Stimulated activated CD4-positive, alpha-beta T cell treated with anti-CD3 and anti-CD28 coated beads, Interleukin-4, amount 100 ng/mL, for 1 hour (primary cell): ENCODE measurements around the gene SPTSSB.

Source experiments
- DNase-seq: peaks from one replicate; pipeline ENCODE4 v3.0.0-alpha.2; 2020

Gene SPTSSB

DNA sequence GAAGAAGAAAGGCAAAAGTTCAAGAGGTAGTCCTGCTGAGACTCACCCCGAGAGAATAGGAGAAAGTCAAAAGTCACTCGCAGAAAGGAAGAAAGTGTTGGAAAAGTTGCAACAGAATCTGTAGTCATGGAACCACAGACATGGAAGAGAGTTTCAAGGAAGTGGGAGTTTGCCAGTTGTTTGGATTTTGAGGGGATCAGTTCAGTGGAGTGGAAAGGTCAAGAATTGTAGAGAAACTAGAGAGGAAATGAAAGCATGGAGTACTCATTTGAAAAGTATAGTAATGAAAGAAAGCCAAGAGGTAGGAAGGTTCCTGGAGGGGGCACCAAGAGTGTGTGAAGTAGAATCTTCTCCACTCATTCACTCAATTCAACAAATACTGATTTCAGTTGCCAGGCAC is 34.7 kb downstream of the SPTSSB start:
- no peak for DNase-seq

DNA sequence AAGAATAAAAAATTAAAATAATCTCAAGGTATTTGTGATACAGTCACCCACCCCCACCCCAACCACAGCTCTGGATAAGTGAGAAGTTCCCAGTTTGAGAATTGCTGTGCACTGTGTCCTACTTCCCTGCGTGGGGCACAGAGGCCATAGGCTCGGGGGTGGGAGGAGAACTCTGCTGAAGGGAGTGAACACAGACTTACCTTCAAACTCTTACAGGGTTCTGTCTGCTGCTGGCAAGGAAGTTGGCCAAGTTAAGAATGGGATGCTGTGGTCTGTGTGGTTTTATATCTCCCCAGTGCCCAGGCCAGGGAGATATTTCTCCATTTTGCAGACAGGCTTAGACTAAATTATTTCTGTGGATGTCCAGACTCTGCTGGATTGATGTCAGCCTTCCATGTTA is 37.6 kb downstream of the SPTSSB start:
- DNase-seq, result no peak

DNA sequence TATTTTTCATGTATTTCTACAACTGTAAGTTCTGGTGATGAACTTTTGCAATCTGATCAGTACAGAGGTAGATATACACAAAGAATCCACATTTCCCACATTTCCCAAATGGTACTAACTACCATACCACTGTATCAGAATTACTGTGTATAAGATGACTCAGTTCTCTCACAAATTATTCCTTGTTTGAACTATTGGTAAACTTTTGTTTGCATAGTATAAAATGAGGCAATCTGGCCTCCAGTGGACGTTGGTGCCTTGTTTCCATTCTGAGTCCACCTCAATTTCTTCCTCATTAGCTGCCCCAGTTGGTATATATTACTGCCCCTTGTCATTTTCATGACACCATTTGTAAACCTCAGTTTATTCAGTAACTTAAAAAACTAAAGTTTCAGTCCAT is 38.5 kb downstream of the SPTSSB start:
- DNase-seq, result no peak

DNA sequence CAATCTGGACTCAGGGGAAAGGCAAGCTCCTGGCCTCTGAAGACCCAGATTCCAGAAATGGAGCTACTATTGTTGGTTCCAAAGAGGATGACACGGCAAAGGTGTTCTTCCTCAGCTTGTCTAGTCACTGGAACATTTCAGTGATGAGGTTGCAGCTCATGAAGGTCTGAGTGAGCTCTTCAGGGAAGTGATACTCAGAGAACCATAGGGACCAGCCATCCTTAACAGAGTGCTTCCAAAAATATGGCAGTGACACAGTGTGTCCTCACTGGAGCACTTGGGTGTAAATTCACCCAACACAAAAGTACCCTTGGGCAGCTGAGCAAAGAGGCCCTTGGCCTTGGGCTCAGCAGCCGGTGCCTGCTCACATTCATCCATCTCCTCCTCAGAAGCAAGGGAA is 46.3 kb downstream of the SPTSSB start:
- no peak for DNase-seq

DNA sequence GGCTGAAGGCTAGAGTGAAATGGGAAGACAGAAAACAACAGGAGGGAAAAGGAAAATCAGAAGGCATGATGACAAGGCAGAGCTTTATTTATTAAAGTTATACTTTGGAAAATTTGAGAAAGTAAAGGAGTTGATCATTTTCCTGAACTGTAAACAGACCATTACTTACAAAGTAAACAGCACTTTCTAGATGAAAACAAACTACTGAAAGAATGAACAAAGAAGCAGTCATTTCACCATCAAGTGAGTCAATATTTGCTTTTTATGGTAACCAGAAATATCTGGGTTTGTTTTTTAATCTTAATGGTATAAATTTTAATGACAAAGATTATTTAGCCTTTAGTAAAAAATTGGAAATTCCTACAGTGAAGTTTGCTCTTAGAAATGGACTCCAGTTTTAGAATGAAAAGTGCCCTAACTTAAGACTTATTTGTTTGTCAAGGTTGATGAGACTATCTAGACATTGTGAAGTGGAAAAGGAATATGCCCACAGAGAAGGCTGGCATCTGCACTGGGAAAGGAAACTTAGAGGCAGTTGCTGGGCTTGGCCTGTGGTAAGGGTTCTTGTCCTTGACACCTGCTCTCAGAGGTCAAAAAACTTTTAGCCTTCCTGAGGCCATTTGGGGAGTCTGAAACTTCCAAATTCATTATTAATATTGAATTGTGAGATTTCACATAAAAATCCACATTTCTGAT is 47.2 kb downstream of the SPTSSB start:
- no peak for DNase-seq

DNA sequence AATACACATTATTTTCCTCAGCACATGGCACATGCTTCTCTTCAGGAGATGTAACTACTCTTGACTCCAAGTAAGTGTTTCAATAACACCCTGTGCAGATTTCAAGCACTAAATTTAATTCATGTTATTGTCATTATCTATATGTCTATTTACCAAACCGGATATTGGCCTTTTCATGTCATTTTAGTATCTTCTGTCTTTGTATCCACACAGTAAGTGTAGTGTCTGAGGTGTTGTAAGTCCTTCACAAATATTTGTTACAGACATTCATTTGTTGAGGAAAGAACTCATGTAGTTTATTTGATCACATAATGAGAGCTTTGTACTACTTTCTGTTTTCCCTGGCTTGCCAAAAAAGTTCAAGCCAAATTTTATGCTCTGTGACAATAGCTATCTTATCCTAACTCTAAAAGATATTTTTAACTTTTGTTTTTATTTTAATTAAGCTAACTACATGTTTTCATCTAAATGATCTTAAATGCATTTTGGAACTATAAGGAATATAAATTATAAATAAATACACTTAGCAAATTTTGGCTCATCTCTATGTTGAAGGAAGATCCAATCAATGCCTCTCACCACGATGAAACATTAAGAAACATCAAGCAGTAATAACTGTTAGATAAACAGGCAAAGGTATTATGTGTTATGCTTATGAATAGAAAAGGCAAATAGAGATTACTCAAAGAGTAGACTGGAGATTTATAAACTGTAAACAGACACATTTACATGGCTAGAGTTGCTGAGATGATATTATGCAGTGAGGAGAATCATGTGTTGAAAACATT is 48.3 kb downstream of the SPTSSB start:
- no peak for DNase-seq

DNA sequence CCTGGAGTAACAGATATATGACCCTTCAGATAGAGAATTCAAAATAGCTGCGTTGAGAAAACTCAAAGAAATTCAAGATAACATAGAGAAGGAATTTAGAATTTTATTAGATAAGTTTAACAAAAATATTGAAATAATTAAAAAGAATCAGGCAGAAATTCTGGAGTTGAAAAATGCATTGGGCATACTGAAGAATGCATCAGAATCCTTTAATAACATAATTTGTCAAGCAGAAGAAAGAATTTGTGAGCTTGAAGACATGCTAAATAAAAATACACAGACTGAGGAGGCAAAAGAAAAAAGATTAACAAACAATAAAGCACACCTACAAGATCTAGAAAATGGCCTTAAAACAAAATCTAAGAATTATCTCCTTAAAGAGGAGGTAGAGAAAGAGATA is 50.5 kb downstream of the SPTSSB start:
- DNase-seq, result no peak

DNA sequence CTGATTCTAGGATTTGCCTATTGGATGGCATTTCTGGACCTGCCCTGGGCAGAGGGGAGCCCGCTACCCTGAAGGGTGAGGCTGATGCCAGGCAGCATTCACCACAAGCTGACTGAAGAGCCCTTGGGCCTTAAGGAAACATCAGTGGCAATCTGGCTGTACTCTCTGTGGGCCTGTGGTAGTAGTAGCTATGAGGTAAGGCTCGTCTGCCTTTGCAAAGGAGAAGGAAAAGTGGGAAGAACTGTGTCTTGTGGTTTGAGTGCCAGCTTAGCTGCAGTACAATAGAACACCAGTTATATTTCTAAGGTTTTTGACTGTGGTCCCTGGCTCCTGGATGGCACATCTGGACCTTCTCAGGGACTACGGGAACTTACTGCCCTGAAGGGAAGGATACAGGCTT is 51.5 kb downstream of the SPTSSB start:
- no peak for DNase-seq

DNA sequence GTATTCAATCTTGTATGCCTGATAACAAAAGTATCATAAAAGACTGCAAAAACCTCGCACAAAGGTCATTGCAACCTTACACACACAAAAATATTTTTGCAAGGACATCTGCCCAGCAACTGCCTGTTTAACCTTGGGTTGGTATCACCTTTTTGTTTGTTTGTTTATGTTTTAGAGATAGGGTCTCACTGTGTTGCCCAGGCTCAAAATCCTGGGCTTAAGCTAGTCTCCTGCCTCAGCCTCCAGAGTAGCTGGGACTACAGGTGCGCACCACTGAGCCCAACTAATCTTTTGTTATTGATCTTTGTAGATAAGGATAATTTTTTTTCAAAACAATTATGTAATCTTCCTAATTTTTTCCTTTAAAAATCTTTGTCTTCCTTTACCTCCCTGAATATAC is 54.2 kb downstream of the SPTSSB start:
- DNase-seq, result no peak

DNA sequence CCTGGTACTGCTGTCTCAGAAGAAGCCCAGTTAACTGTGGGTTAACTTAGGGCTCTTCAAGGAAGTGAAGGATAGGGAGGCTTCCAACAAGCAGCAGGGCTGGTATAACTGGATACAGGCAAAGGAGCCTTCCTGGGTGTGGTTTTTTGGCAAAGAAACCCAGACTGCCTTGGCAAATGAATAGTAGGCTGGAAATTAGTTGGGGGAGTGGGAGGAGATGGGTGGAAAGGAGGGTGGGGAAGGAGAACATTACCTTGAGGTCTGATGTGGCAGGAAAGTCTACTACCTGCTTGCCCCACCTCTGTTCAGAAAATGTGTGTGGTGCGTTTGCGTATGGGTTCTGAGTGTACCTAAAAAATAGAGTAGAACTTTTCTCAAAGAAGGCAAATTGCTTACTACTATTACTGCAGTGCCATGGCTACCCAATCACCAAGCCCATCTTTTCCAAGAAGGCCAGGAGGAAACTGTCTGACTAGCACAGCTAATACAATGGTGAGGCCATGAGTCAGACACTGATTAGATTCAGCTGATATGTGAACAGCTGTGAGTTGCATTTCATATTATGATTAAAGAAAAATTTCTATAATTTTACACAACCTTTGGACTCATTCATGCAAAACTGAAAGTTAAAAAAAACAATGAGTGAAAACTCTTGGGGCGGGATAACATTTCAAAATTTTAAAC is 55.2 kb downstream of the SPTSSB start:
- DNase-seq, result no peak

DNA sequence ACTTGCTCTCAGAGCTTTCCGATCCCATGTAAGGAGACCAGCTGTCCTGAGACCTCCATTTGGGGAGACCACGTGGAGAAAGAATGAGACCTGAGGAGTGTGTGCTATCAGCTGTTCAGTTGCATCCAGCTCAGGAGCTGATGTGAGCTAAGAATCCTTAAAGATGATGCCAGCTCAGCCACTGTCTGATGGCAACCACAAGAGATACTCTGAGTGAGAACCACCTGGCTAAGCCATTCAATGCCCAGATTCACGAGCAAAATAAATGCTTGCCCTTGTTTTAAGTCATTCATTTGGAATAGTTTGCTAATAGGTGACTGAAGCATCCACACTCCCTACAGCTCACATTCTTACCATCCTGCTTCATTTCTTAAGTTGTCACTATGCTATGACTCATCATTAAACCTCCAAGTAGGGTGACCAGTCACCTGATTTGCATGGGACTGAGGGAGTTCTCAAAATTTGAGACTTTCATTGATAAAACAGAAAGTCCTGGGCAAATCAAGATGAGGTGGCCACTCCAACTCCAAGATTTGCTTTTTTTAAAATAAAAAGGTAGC is 56.4 kb downstream of the SPTSSB start:
- no peak for DNase-seq

DNA sequence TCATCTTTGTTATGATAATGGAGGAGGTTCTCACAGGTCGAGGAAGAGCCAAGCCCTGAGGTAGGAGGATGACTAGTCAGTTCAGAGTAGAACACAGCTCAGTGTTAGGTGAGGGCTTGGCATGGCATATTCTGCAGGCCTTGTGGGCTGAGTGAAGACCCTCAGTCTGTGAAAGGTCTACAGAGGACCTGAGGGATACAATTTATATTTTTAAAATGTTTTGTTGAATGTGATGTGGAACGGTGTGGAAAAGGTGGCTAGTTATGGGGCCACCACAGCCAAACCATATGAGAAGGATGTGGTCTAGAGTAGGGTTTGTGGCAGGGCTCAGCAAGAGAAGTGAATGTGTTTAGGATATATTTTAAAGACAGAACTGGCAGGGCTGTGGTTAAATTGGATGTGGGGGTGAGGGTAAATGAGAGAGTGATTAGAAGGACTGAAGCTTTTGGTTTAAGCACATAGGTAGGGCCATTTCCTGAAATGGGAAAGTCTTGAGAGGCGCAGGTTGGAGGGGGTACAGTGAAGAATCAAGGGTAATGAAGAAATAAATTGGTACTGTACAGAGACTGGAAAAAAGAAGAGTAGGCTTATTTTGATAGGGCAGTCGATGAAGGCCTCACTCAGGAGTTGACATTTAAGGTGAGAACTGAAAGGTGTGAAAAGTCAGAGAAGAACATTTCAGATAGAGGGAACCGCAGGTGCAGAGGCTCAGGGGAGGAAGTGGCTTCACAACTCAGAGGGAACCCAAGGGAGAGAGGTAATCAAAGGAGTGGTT is 60.5 kb downstream of the SPTSSB start:
- no peak for DNase-seq

DNA sequence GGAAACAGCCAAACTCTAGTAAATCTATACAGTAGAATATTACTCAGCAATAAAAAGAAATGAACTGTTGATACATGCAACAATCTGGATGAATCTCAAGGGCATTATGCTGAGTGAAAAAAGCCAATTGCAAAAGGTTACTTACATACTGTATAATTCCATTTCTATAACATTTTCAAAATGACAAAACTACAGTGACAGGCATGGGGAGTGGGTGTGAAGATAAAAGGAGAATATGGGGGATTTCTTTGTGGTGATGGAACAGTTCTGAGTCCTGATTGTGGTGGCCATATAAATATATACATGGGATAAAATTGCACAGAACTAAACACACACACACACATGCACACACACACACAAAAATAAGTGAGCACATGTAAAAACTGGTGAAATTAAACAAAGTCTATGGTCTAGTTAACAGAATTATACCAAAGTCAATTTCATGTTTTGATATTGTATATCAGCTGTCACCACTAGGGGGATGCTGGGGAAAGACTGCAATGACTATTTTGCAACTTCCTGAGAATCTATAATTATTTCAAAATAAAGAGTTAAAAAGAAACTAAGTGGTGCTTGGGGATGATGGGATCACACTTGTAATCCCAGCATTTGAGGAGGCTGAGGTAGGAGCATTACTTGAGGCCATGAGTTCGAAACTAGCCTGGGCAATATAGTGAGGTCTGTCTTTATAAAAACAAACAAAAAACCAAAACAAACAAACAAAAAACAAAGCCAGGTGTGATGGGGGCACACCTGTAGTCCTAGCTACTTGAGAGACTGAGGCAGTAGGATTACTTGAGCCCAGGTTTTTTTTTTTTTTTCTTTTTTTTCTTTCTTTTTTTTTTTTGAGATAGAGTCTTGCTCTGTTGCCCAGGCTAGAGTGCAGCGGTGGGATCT is 66.0 kb downstream of the SPTSSB start:
- DNase-seq, result no peak

DNA sequence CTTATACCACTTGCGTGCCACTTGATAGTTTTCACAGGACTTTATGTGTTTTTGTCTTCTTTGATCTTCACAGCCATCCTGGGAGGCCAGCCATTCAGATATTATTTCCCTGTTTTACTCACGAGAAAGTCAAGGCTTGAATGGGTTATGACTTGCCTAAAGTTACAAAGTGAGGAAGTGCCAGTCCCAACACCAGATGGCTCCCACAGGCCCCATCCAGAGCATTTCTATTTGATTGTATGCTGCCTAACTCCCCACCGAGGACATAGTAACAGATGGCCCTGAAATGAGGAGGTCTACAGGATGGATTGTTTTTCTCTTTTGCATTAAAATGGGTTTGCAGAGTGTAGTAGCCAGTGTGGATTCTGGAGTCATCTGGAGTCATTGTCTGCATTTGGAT is 74.5 kb downstream of the SPTSSB start:
- DNase-seq, result no peak

DNA sequence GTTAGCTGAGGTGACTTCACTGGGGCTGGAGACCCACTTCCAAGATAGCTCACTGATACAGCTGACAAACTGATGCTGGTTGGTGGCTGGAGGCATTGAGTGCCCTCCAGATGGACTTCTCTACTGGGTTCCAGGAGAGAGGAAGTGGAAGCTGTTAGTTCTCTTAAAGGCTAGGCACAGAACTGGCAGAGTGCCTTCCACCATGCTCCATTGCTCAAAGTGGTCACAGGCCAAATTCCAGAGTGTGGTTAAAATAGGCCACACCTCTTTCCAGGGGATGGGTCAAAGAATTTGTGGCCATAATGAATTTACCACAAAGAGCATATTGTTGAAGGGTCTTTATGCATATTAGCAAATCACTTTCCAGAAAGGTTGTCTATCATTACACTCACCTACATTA is 76.0 kb downstream of the SPTSSB start:
- no peak for DNase-seq
